Stimulated activated CD4-positive, alpha-beta T cell treated with anti-CD3 and anti-CD28 coated beads, Interleukin-4, amount 100 ng/mL, for 4 hours (primary cell): ENCODE measurements around the gene AVPR1B.

Experiments
- DNase-seq, 2 experiments: peaks; one replicate each; pipeline ENCODE4 v3.0.0-alpha.2; 2020

AVPR1B gene

DNA sequence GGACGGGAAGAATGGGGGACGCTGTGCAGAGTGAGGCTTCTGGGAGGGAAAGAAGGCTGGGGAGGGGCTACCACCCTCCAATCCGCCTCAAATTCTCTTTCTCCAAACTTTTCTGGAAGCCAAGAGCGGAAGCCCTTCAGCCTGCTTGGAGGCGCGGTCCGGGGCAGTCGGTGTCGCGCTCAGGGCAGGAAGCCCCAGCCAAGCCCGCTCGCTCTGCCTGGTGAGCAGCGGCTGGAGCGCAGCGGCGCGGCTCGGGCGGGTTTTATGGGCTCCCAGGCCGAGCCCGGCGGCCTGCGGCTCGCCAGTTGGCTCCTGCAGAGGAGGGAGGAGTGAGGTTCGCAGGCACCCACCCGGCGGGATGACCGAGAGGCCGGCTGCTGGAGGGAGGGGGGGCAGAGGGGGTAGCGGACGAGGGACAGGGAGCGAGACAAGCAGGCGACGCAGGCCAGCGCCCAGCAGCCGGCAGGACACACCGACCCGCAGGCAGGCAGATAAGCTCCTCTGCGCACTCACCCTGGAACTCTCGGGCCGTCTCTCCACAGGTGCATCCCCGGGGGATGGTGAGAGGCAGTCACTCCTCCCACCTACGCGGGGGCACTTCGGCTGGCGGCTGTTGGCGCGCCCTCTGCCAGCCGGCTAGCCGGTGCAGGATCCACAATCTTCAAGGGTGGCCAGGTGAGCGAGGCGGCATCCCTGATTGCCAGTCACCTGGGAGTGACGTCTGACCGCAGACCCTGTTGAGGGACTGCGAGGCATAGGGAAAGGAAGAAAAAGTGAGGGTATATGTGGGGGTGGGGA lies at the start of gene AVPR1B:
TSS of gene AVPR1B (minus strand) at position 238 of the 798 bp plus-strand sequence. CDS start 498 bp downstream, outside the sequence.
- DNase-seq = peak; percentile 16 to 29

DNA sequence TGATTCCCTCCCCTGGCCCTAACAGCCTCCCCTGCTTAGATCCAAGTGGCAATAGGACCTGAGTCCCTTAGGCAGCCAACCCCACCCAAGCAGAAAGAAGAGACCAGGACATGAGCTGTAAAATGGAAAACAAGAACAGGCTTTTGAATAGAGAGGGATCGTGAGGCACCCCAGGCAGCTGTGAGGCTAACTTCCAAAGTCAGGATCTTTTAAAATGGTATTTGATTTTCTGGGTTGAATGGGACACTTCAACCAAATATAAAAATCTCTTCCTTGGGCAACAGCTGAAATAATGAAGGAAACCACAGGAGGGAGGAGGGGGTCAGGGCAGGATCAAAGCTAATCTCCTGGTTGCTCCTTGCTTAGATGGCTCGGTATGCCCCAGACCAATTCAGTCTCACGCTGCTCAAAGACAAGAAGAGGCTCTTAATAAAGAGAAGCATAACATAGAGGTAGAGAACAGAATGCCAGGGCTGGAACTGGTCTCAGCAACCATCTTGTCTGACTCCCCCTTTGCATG lies 28.6 kb upstream of the AVPR1B start:
- no peak for DNase-seq

GRCh38 chr1:206144605-206145004 lies 27.4 kb upstream of the AVPR1B start:
- no peak for DNase-seq

GRCh38 chr1:206143537-206144172 lies 26.5 kb upstream of the AVPR1B start:
- no peak for DNase-seq

DNA sequence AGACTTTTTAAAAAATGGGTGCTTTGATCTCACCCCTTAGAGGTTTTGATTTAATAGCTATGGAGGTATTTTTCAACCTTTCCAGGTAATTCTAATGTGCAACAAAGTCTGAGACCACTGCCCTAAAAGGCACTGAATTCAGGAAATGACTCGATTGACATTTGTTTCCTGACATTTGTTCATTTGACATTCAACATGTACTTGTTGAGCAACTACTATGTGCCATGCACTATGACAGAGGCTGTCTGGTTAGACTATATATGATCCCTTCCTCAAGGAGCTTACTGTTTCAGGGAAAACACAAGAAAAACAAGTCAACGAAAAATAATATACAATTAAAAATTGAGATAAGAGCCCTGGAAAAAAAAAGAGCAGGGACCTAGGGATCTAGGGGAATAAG lies 25.6 kb upstream of the AVPR1B start:
- no peak for DNase-seq

DNA sequence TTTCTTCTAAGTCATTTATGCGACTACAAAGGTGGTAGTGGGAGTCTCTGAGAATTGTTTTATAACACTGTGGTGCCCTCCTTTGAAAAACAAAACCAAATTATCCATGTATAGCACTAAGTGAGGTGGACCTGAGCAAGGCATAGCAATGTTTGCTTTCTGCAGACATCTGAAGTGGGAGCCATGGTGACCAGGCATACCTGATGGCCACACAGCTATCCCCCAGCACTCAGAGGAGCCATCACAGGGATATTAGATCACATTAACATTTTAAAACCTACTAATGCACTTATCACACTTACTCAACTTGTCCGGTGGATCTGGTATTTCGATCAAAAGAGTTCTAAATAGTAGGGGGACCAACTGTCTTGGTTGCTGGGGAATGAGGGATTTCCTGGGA lies 24.8 kb upstream of the AVPR1B start:
- no peak for DNase-seq

GRCh38 chr1:206136241-206136640 lies 19.1 kb upstream of the AVPR1B start:
- DNase-seq = no peak

DNA sequence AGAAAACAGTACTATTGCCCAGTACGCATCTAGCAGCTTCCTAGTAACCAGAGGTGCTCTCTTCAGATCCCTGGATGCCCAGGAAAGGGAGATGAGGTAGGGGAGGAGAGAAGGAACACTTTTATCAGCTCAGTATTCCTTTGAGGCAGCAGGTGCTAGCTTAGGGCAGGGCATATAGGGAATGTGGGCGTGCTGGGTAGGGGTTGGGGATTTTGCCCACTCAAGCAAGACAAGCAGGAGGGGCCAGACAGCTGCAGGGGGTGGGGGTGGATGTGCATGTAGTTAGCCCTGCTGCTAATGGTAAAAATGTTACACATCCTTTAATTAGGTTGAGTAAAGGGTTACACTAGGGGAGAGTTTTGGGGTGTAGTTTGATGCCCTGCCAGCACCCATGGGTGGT lies 18.1 kb upstream of the AVPR1B start:
- DNase-seq = no peak

DNA sequence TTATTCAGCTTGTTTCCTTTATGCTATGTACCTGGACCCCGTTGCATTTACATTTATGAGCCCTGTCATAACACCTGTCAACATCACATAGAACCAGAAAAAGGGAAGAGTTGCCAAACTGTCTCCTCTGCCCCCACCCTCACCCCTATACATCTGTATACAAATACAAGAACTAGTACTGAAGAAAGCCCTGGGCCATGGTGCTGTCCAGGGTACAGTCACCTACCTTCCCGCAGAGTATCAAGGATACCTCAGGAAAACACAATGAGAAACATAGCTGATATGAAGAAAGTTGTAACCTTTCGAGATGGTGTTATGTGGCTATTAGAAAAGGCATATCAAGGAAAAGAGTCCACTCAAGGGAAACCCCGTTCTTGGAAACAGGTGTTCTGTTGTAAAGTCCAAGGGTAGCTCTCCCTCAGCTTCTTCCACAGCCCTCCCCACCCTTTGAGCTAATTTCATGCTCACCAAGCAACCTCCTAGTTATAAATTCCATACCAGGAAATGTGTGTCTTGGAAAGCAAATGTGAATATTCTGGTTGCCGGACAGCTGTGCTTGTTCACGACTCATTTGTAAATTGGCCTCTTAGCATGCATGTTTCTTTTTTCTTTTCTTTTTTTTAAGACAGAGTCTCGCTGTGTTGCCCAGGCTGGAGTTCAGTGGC lies 16.7 kb upstream of the AVPR1B start:
- DNase-seq = no peak

DNA sequence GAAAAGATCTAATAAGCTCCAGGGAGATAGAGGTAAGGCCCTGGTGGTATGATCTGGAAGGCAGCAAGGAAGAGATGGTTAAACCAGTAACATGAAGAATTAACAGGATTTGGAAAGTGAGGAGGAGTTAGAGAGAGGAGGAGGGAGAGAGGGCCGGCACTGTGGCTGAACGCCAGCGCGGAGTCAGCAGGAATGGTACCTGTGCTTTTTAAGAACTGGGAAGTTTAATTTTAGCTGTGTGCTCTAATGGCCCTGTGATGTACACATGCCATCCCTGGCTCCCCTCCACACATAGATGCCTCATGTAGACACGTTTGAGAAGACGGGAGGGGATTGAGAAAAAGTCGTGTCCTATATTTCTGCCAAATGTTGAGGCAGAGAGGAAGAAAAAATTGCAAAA lies 13.8 kb upstream of the AVPR1B start:
- DNase-seq = no peak

GRCh38 chr1:206128196-206128595 lies 11.0 kb upstream of the AVPR1B start:
- DNase-seq = no peak

DNA sequence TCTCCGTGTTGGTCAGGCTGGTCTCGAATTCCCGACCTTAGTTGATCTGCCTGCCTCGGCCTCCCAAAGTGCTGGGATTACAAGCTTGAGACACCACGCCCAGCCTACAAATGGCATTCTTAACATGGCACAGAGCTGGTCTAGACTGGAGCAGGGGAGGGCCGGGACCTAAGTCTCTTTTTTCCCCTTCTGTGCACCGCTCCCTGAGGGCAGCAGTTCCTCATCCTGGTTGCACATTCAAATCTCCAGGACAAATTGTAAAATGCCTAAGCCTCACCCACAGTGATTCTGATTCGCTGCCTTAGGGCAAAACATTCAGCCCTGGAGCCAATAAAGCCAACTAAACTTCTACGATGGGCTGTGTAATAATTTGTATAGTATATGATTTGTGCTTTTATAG lies 10.1 kb upstream of the AVPR1B start:
- no peak for DNase-seq

- DNase-seq = no peak
Measured at GRCh38 chr1:206125346-206125745, 8.2 kb upstream of the AVPR1B start.

DNA sequence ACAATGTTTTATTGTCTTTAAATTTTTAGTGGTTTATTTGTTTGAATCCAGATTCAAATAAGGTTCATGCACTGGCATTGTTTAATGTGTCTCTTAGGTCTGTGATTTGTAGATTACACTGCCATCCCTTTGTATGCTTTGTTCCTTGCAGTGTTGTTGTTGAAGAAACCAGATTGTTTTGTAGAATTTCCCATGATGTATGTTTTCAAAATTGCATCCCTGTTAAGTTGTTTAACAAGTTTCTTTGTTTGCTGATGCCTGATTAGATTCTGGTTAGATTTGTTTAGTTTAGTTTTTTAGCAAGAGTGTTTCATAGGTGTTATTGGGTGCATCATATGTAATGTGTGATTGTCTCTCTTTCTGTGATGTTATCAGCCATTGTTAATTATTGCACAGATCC lies 5.5 kb upstream of the AVPR1B start:
- no peak for DNase-seq

GRCh38 chr1:206121269-206121668 lies 4.1 kb upstream of the AVPR1B start:
- DNase-seq = no peak

- DNase-seq = no peak
Measured at GRCh38 chr1:206120406-206120805, 3.2 kb upstream of the AVPR1B start.

GRCh38 chr1:206116873-206117150 lies 376 bp downstream of the AVPR1B start:
- no peak for DNase-seq

- DNase-seq = no peak
Measured at GRCh38 chr1:206116191-206116872, 856 bp downstream of the AVPR1B start.

DNA sequence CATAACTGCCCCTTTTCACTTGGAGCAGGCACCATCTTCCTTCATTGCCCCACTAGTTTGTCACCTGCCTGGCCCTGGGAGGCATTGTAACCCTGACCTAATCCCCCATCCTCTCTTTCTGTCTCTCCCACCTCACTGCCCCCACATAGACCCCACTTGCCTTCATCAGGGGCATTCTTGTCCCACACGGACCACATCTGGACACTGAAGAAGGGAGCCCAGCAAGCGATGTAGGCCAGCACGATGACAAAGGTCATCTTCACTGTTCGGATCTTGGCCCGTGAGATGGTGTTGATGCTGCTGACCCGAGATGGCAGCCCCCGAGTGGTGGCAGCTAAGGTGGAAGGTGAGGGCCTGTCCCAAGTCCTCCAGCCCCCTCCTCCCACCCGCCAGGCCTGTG lies 1.4 kb downstream of the AVPR1B start:
- DNase-seq = no peak

GRCh38 chr1:206114692-206115640 lies 2.2 kb downstream of the AVPR1B start:
- no peak for DNase-seq

DNA sequence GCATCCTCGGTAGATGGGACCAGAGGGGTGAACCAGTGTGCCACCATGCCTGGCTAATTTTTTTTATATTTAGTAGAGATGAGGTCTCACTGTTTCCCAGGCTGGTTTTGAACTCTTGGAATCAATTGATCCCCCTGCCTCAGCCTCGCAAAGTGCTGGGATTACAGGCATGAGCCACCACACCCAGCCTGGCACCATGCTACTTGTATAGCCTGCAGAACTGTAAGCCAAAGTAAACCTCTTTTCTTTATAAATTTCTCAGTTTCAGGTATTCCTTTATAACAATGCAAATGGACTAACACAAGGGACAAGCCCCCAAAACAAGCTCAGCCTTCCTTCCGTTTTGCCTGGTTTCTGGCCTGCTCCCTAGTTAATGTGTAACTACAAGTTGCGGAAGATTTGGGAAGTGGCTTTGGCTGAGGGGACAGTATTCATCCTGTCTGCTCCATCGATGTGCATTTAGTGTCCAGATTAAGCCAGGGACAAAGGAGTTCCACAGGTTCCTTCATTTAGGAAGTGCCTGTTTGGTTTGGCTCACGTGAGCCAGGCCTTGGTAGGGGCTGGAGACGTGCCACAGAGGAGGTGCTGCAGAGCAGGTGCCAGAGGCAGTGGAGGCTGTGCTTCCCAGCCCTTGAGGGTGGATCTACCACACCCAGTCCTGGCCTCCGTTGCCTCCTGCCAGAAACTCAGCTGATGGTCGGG lies 4.4 kb downstream of the AVPR1B start:
- no peak for DNase-seq
